Non-pigmented ciliary epithelial cell (primary cell): ENCODE data around the gene CFB.
"Not testable (repeated sequence)": the region's sequence is repeated elsewhere in the genome, so short reads cannot be mapped to it uniquely, and the experiment has no call there.

Experiments
- DNase-seq: peaks from one replicate; pipeline ENCODE4 v3.0.0-alpha.2; 2010; ENCODE audit warnings: low read depth

CFB gene

DNA sequence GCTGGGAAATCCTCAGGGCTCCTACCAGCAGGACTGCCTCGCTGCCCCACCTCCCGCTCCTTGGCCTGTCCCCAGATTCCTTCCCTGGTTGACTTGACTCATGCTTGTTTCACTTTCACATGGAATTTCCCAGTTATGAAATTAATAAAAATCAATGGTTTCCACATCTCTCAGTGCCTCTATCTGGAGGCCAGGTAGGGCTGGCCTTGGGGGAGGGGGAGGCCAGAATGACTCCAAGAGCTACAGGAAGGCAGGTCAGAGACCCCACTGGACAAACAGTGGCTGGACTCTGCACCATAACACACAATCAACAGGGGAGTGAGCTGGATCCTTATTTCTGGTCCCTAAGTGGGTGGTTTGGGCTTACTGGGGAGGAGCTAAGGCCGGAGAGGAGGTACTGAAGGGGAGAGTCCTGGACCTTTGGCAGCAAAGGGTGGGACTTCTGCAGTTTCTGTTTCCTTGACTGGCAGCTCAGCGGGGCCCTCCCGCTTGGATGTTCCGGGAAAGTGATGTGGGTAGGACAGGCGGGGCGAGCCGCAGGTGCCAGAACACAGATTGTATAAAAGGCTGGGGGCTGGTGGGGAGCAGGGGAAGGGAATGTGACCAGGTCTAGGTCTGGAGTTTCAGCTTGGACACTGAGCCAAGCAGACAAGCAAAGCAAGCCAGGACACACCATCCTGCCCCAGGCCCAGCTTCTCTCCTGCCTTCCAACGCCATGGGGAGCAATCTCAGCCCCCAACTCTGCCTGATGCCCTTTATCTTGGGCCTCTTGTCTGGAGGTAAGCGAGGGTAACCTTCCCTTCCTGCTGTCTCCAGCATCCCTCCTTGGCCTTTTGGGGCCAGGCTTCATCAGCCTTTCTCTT, at the start of gene CFB:
Gene CFB, plus strand, starts transcription at position 589 of the 863 bp plus-strand sequence. Its CDS starts 127 bp downstream, at position 716.
- DNase-seq: peak; percentile 44

GRCh38 chr6:31896493-31896855, 49.4 kb upstream of the CFB start:
- DNase-seq: no peak

DNA sequence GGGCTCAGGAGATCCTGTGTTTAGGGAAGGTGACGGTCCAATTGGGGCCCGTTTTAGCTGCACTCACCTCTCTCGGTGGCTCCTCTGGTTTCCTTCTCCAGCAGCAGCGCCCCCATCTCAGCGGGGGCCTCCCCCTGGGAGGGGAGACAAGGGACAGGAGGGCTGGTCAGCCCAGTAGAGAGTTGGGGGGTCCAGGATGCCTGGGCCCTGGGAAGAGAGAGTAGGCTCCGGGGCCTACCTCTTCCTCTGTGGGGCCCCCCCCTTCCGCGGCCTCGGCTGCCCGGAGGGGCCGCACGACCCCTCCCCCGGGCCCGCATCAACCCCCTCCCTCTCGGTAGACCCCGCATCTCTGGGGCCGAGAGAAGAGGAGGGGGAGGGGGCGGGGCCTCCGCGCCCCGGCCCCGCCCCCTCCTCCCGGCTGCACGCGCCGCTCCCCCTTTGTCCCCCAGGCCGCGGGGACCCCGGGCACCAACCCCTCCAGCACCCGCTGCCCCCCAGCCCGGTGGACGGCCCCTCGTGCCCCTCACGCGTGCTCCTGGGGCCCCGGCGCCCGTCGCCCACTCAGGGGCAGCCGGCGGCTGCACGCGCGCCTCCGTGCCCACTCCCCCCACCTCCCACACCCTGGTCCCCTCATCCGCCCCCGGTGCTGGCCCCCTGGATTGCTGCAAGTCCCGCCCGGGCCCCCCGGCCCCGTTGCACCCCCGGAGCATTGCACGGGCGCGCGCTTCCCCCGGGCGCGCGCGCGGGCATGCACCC, 48.9 kb upstream of the CFB start:
- no peak for DNase-seq

DNA sequence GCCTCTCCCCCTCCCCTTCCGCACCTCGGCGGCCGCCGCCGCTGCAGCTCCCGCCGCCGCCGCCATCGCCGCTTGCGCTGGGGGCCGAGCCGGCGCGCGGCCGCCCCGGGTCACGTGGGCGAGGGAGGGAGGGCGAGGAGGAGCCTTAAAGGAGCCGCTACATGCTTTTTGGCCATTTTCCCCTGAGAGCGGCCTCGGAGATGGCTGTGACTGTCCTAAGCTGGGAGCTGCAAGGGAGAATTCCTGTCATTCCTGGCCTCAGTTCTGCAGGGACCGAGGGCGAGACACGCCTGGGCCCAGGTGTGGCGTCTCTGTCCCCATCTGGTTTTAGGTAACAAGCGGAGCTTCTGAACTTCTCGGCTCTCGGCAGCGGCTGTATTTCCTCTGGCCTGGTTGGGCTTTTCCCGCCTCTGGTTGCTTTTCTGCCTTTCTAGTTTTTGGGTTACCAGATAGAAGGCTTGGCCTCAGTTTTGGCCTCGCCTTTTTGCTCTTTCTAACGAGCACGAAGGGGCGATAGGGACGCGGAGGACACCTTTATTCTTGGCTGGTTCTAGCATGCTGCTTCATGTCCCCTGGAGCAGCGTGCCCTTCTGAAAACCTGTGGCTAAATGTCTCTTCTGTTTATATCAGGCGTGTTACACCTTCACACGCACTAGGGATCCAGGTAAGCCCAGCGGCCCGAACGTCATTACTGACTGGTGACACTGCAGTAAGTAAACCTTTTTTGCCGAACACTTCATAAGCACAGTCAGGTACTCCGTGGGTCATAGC, 48.1 kb upstream of the CFB start, which contains the start of gene EHMT2:
Gene EHMT2, minus strand, starts transcription at position 87 of the 771 bp plus-strand sequence. Its CDS starts 21 bp downstream, at position 66.
- no peak for DNase-seq

GRCh38 chr6:31898383-31899011, 47.4 kb upstream of the CFB start:
- DNase-seq: no peak

DNA sequence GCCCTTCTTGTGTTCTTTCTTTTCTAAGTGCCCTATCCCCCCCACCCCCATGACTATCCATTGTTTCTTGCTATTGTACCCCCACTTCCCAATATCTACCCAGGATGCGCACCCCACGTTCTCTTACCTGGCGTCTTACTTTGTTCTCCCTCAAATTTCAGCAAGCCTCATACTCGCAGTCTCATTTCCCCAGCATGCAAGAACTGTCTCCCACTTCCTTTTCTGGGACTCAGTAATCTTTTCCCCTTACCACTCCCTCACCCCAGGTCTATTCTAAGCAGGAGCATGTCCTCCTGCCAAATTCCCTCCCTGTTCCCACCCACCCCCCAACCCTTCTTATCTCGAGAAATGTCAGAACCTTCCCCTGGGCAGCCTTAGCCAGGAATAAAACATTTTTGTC, 46.7 kb upstream of the CFB start:
- DNase-seq: no peak

DNA sequence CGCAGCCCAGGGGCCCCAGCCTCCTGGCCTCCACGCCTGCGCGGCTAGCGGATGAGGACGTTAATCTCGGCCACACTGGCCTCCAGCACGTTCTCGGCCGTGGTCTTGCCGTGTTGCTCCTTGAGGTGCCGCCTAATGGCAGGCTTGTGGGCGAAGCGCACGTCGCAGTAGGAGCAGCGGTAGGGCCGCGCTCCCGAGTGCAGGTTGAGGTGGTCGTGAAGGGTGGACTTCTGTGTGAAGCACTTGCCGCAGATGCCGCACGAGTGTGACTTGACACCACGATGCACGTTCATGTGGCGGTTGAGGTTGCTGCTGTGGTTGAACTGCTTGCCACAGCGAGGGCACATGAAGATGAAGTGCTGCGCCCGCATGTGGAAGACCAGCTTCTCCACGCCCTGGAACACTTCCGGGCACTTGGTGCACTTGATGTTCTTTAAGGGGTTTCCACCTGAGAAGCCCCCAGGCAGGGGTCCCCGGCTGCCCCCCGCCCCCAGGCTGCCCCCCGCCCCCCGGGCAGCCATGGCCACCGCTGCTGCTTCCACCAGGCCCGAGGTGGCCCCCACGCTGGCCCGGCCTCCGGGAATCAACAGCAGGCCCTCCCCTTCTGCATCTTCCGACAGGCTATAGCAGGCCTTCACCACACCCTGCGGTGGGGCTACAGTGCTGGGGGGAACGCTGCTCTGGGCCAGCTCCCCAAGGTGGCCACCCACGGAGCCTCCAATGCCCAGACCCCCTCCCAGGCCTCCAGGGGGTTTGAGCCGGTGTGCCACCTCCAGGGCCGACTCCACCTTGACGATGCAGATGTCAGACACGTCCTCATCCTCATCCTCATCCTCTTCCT, 45.8 kb upstream of the CFB start:
- DNase-seq: no peak

DNA sequence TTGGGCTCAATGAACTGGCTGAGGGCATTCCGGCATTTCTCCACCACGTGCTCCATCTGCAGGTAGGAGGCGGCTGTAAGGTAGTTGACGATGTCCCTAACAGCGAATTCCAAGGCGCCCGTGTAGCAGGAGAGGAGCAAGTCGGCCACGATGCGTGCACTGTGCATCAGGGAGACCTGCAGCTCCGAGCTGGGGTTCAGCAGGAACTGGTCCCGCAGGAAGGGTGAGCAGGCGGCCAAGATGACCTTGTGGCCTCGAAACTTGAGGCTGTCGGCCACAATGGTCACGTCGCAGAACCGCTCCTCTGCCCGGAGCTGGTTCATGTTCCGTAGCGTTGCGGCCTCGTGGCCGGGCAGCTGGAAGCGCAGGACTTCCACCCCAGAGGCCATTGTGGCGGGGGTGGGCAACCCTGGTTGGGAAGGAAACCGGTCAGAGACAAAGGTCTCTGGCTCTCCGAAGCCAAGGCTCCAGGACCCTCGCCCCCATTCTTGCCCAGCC, 44.9 kb upstream of the CFB start:
- no peak for DNase-seq

GRCh38 chr6:31901415-31901952, 44.4 kb upstream of the CFB start:
- no peak for DNase-seq

- DNase-seq: peak; percentile 83
Observed at GRCh38 chr6:31901953-31902643, 43.8 kb upstream of the CFB start, which contains the start of gene ZBTB12. Gene ZBTB12 (minus strand): TSS chr6:31902086. CDS start chr6:31901305, 781 bp downstream.

GRCh38 chr6:31903957-31904356, 41.9 kb upstream of the CFB start:
- no peak for DNase-seq

DNA sequence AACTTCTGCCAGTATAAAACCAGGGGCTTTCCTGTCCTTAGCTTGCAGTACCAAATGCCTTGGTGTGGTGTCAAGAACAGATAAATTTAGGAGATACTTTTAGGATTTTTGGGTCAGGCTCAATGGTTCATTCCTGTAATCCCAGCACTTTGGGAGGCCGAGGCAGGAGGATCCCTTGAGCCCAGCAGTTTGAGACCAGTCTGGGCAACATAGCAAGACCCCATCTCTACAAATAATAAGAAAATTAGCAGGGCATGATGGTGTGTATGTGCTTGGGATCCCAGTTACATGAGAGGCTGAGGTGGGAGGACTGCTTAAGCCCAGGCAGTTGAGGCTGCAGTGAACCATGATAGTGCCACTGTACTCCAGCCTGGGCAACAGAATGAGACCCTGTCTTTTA, 40.9 kb upstream of the CFB start:
- DNase-seq: no peak

- DNase-seq: no peak
Observed at GRCh38 chr6:31906122-31906521, 39.8 kb upstream of the CFB start.

GRCh38 chr6:31906727-31907126, 39.2 kb upstream of the CFB start:
- DNase-seq: not testable (repeated sequence)

DNA sequence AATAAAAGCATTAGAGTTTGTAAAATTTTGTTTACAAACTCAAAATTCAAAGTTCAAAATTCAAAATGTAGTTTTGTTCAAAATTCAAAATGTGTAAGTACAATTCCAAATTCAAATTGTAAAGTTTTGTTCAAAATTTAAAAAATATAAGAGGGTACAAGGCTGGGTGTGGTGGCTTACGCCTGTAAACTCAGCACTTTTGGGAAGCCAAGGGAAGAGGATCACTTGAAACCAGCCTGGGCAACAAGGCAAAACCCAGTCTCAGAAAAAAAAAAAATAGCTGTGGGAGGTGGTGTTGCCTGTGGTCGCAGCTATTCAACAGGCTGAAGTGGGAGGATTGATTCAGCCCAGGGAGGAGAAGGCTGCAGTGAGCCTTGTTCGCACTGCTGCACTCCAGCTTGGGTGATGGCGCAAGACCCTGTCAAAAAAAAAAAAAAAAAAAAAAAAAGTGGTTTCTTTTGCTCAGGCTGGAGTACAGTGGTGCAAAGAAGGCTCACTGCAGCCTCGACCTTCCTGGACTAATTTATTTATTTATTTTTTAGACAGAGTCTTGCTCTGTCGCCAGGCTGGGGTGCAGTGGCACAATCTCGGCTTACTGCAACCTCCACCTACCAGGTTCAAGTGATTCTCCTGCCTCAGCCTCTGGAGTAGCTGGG, 38.6 kb upstream of the CFB start:
- DNase-seq: no peak

GRCh38 chr6:31908255-31908654, 37.6 kb upstream of the CFB start:
- DNase-seq: not testable (repeated sequence)

GRCh38 chr6:31908791-31909190, 37.1 kb upstream of the CFB start:
- peak; percentile 60 for DNase-seq

DNA sequence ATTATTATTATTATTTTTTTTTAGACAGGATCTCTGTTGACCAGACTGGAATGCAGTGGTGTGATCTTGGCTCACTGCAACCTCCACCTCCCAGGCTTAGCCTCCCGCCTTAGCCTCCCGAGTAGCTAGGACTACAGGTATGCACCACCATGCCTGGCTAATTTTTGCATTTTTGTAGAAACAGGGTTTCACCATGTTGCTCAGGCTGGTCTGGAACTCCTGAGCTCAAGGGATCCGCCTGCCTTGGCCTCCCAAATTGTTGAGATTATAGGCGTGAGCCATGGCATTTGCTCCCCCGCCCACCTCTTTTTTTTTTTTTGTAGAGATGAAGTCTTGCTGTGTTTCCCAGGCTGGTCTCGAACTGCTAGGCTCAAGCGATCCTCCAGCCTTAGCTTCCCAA, 36.6 kb upstream of the CFB start:
- not testable (repeated sequence) for DNase-seq
